Kidney (tissue), 14 donors: Measurements from ENCODE around the gene MAP3K5. TPM values are rescaled to one million over a fixed set of nuclear protein-coding genes. Genes with fewer than 3 reads are reported as not detected.

ENCODE experiments used
- DNase-seq, 5 donors: peaks; one replicate each; pipeline ENCODE4 v3.0.0-alpha.2; 2013 to 2020
- FAIRE-seq: peaks from 2 replicates; lab custom pipeline; 2012; peaks lifted over from hg19 to GRCh38; lab: Jason Lieb, UNC
- H3K27ac ChIP-seq, 2 donors: one replicate each; pipeline ENCODE4 v1.7.0; 2013; ENCODE audit warnings: low read depth in 2 of 2, low read length in 2 of 2, inconsistent platforms in 1 of 2
- H3K27me3 ChIP-seq: one replicate; pipeline ENCODE4 v1.7.1; 2013; ENCODE audit warnings: low read length, inconsistent platforms; ENCODE audit not compliant: control insufficient read depth, insufficient read depth
- H3K36me3 ChIP-seq, 3 donors: one replicate each; pipeline versions ENCODE4 v1.7.0 to v1.7.1; 2013; ENCODE audit warnings: low read length in 3 of 3, control low read depth in 1 of 3, inconsistent platforms in 1 of 3; ENCODE audit not compliant: insufficient read depth in 3 of 3, control insufficient read depth in 2 of 3
- H3K4me1 ChIP-seq, 3 donors: one replicate each; pipeline versions ENCODE4 v1.7.0 to v1.7.1; 2013; ENCODE audit warnings: low read length in 3 of 3, inconsistent platforms in 1 of 3, low read depth in 1 of 3; ENCODE audit not compliant: control insufficient read depth in 2 of 3, insufficient read depth in 2 of 3
- H3K4me3 ChIP-seq, 3 donors: one replicate each; pipeline versions ENCODE4 v1.7.0 to v1.8.1; 2013; ENCODE audit warnings: low read length in 3 of 3, control low read depth in 1 of 3, inconsistent platforms in 1 of 3
- H3K9ac ChIP-seq, 3 donors: one replicate each; pipeline versions ENCODE4 v1.7.0 to v1.7.1; 2013; ENCODE audit warnings: low read length in 3 of 3, control low read depth in 1 of 3, inconsistent platforms in 1 of 3
- H3K9me3 ChIP-seq, 3 donors: one replicate each; pipeline versions ENCODE4 v1.7.0 to v1.7.1; 2013; ENCODE audit warnings: low read length in 3 of 3, control low read depth in 1 of 3, inconsistent platforms in 1 of 3; ENCODE audit not compliant: control insufficient read depth in 2 of 3, insufficient read depth in 1 of 3
- intact Hi-C: fragments of 100-400 bp; cut with DNase I; formaldehyde crosslinking; loops from one replicate; pipeline ENCODE4 v1.11.1; 2022
- polyA plus RNA-seq: library from polyadenylated mRNA; stranded (reverse); fragments of 350-450 nt; fragmentation: Illumina TruSeq; extraction: RNeasy Lipid Tissue Mini Kit (QIAGEN cat#74804); gene quantifications from one replicate; pipeline ENCODE4 v1.2.3, GENCODE V29; 2014; ENCODE audit warnings: low read depth, low replicate concordance; ENCODE audit not compliant: insufficient read depth
- total RNA-seq: library from RNA; stranded (reverse); fragmentation: NEBNext Ultra II Directional; extraction: Animal tissue kit (Norgen Biotek cat#: 25700); gene quantifications from one replicate; pipeline ENCODE4 v1.2.1, GENCODE V29; 2021
- TF ChIP-seq, protein P1 (sequence below): IDR thresholded peaks from 3 replicates; pipeline ENCODE4 v1.5.1; 2012; ENCODE audit warnings: mild to moderate bottlenecking, moderate library complexity, borderline replicate concordance; ENCODE audit not compliant: insufficient read depth; ENCODE audit errors: extremely low read depth
- donor health status: control.
- donor health status: control.
- donor health status: control.
- donor health status: control.
- donor health status: control.
- donor health status: DM: yes; HTN: yes; CAD: no.
- donor health status: Normal renal cell carcinoma (clear cell type).

The MAP3K5 gene
- total and polyA plus RNA-seq, 2 donors from 2014 or later = 5.9 to 32.9 TPM

DNA sequence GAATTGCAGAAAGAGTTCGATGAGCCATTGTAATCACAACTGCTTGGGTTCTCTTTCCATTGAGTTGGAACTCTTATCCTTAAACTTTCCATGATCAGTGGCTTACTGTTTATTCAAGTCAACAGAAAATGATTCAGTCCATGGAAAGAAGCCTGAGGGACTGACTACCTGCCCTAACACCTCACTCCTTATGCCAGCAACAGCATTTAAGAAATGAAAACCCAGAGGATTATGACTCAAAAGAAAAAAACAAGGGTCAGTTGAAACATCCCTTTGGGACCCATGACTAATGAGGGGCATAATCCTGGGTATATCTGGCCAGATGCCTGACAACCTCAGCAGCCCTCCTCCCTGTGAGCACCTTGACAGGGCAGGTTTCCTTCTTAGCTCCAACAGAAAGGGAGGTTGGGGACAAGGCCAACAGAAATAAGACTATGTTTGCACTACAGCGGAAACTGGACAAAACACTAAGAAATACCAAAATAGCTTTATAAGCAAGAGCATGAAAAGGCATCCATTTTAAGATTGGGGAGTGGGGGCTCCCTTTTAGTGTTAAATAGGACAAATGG lies 106.7 kb downstream of the MAP3K5 start:
- Histone ChIP-seq H3K27me3 (no peaks in the 10 kb centered on the region), H3K4me1 (no peaks in the 10 kb centered on the region), H3K9ac (no peak overlapping the region), H3K4me3 (no peak overlapping the region), H3K36me3 (no peaks in the 10 kb centered on the region), H3K9me3 (no peaks in the 10 kb centered on the region), H3K27ac (peak overlapping the region in 1 of 2 donors; percentile 24)
- no peak for FAIRE-seq
- TF ChIP-seq, protein P1, sequence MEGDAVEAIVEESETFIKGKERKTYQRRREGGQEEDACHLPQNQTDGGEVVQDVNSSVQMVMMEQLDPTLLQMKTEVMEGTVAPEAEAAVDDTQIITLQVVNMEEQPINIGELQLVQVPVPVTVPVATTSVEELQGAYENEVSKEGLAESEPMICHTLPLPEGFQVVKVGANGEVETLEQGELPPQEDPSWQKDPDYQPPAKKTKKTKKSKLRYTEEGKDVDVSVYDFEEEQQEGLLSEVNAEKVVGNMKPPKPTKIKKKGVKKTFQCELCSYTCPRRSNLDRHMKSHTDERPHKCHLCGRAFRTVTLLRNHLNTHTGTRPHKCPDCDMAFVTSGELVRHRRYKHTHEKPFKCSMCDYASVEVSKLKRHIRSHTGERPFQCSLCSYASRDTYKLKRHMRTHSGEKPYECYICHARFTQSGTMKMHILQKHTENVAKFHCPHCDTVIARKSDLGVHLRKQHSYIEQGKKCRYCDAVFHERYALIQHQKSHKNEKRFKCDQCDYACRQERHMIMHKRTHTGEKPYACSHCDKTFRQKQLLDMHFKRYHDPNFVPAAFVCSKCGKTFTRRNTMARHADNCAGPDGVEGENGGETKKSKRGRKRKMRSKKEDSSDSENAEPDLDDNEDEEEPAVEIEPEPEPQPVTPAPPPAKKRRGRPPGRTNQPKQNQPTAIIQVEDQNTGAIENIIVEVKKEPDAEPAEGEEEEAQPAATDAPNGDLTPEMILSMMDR = no peak
- no peak for DNase-seq
- intact Hi-C loops = no loop called here

DNA sequence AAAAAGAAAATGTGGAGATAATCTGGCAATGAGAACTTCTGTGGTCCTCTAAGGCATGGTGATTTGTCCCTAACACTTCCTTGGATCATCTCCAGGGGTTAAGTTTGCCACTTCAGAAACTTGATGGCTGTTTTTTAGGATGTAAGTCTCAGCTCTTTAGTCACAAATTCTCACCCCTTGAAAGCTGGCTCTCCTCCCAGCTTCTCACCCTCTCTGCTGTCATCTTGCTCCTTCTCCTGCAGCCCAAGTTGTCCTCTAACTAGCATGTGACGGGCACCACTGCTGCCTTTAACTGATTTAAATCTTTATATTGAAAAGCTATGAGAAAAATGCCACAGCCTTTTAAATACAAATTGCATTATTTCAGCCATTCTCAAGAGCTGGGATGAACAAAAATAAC lies 107.8 kb downstream of the MAP3K5 start:
- TF ChIP-seq, protein P1 = no peak
- Histone ChIP-seq H3K9me3 (no peaks in the 10 kb centered on the region), H3K36me3 (no peaks in the 10 kb centered on the region), H3K4me1 (no peaks in the 10 kb centered on the region), H3K27ac (no peak overlapping the region), H3K27me3 (no peaks in the 10 kb centered on the region), H3K4me3 (no peak overlapping the region), H3K9ac (no peak overlapping the region)
- no peak for DNase-seq
- intact Hi-C loops = no loop called here
- FAIRE-seq = no peak

DNA sequence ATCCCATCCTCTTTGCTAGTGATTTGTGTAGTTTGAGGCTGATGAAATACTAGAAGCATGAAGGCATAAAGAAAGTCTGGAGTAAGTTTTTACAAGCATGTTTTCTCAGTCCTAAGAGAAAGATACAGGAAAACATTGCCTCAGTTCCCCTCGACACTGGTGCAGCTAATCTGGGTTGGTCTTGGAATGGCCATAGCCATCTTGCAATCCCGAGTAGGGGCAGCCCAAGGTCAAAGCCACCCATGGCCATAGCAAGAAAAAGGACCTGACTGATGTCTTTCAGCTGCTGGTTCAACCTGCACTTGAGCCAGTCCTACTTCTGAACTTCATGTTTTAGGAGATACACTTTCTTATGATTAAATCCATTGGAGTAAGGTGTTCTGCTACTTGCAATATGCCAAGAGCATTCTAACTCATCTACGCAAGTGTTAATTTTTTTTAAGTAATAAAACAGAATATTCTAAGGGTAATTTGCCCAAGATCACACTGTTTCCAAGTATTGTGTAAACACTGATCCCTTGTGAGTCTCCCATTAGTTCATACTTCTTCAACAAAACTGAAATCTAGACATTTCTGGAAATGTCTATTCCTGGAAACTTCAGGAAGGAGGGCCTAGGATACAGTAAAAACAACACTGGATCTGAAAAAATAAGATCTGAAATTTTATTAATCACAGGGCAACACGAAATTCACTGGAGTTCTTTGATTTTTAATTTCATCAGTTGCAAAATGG lies 108.9 kb downstream of the MAP3K5 start:
- intact Hi-C loops = no loop called here
- FAIRE-seq (no peak), DNase-seq (no peak)
- H3K4me3 ChIP-seq = no peak overlapping the region
- no peaks in the 10 kb centered on the region for H3K4me1 ChIP-seq
- no peak overlapping the region for H3K9ac ChIP-seq
- no peak overlapping the region for H3K27ac ChIP-seq
- H3K36me3 ChIP-seq = no peaks in the 10 kb centered on the region
- TF ChIP-seq, protein P1 = no peak
- no peaks in the 10 kb centered on the region for H3K27me3 ChIP-seq
- no peaks in the 10 kb centered on the region for H3K9me3 ChIP-seq
